ENCODE measurements around the gene RAP1GDS1. TPM values are rescaled to one million over a fixed set of nuclear protein-coding genes. Genes with fewer than 3 reads are reported as not detected.
A peak's percentile ranks its signal among the peaks of the same experiment; 100 is the strongest.

The RAP1GDS1 gene
- total and polyA plus RNA-seq, 2 of the 4 experiments (the other 2 are of a cell fraction): 29.0 to 85.1 TPM

DNA sequence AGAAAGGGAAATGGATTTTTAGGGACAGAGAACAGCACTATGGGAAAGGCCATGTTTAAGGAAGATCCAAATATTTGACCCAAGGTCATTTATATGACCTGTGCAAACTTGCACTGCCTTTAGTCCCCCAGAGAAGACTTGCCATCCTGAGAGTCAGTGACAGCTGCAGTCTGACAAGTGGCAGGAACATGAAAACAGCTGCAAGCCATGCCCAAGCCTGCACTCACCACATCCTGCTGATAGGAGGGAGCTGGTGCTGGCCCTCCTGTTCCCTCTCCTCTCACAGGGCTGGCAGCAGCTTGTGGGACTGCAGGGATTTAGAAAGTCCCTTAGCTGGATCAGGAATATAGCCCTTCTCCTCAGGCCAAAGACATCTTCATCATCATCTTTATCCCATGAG lies 187.7 kb downstream of the RAP1GDS1 start:
- H2BK20ac ChIP-seq (ENCODE audit: low read depth, low read length): no peak overlapping the region
- no peak overlapping the region for H2AFZ ChIP-seq (replicated peaks; ENCODE audit: low read length, poor library complexity)
- TF ChIP-seq MAZ (IDR thresholded peaks at IDR 0.05; ENCODE audit: borderline replicate concordance, low read depth, low read length) (no peak), SMC3 (IDR thresholded peaks at IDR 0.05; ENCODE audit: low read depth, low read length) (no peak), FOS (IDR thresholded peaks at IDR 0.05; ENCODE audit: low read depth, low read length) (no peak)
- TF ChIP-seq, protein P1, sequence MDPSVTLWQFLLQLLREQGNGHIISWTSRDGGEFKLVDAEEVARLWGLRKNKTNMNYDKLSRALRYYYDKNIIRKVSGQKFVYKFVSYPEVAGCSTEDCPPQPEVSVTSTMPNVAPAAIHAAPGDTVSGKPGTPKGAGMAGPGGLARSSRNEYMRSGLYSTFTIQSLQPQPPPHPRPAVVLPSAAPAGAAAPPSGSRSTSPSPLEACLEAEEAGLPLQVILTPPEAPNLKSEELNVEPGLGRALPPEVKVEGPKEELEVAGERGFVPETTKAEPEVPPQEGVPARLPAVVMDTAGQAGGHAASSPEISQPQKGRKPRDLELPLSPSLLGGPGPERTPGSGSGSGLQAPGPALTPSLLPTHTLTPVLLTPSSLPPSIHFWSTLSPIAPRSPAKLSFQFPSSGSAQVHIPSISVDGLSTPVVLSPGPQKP (IDR thresholded peaks at IDR 0.05; ENCODE audit: borderline replicate concordance, low read depth, low read length): no peak
- TF ChIP-seq, protein P2, sequence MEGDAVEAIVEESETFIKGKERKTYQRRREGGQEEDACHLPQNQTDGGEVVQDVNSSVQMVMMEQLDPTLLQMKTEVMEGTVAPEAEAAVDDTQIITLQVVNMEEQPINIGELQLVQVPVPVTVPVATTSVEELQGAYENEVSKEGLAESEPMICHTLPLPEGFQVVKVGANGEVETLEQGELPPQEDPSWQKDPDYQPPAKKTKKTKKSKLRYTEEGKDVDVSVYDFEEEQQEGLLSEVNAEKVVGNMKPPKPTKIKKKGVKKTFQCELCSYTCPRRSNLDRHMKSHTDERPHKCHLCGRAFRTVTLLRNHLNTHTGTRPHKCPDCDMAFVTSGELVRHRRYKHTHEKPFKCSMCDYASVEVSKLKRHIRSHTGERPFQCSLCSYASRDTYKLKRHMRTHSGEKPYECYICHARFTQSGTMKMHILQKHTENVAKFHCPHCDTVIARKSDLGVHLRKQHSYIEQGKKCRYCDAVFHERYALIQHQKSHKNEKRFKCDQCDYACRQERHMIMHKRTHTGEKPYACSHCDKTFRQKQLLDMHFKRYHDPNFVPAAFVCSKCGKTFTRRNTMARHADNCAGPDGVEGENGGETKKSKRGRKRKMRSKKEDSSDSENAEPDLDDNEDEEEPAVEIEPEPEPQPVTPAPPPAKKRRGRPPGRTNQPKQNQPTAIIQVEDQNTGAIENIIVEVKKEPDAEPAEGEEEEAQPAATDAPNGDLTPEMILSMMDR (conservative IDR thresholded peaks at IDR 0.05; ENCODE audit: low read depth, low read length): no peak
- H3K4me1 ChIP-seq (ENCODE audit: control insufficient read depth, insufficient read depth, low read length): peaks cover 3% of the 10 kb centered on the region
- no peaks in the 10 kb centered on the region for H4K20me1 ChIP-seq (ENCODE audit: insufficient read depth, low read length)
- H3K18ac ChIP-seq (ENCODE audit: low read depth, low read length): no peak overlapping the region
- no peak overlapping the region for H3K56ac ChIP-seq (ENCODE audit: extremely low read depth, insufficient read depth, low read length)
- ChIA-PET POLR2A (ENCODE audit: unreplicated experiment) (no interaction called here), CTCF (interaction anchor here (0.6 kb wide), 1 partner anchor 211 kb away, joined by 3 read pairs; no protein-coding TSS in a partner anchor)
- H4K91ac ChIP-seq (ENCODE audit: insufficient read depth, low read depth, low read length): no peak overlapping the region
- H3K9me1 ChIP-seq (ENCODE audit: insufficient read depth, low read length): peaks cover 6% of the 10 kb centered on the region; the same call in 1 of the 2 replicates
- H3K27ac ChIP-seq (ENCODE audit: insufficient read depth, low read length): no peak overlapping the region
- ATAC-seq (ENCODE audit: low read depth) (peak; percentile 40), DNase-seq (no peak)
- in situ Hi-C loops (cut with MboI; ENCODE audit: low sequenced_read_pairs) (no loop called here), dilution Hi-C loops (cut with HindIII; ENCODE audit: low sequenced_read_pairs, unreplicated experiment) (no loop called here), intact Hi-C loops (cut with micrococcal nuclease) (no loop called here)
- no peaks in the 10 kb centered on the region for H3K27me3 ChIP-seq (ENCODE audit: control insufficient read depth, insufficient read depth, low read length)
- no peak overlapping the region for H2AK9ac ChIP-seq (replicated peaks; ENCODE audit: low read depth, low read length, poor library complexity)
- H2BK5ac ChIP-seq (ENCODE audit: low read depth, low read length, poor library complexity, severe bottlenecking): no peak overlapping the region
- no peak overlapping the region for H2BK120ac ChIP-seq (ENCODE audit: low read depth, low read length)
- H3K23ac ChIP-seq (ENCODE audit: low read depth, low read length): no peak overlapping the region
- H3K4me3 ChIP-seq (ENCODE audit: insufficient read depth, low read depth, low read length): no peak overlapping the region
- H3K9ac ChIP-seq (ENCODE audit: low read depth, low read length): no peak overlapping the region
- H2BK15ac ChIP-seq (ENCODE audit: low read depth, low read length): no peak overlapping the region
- peaks cover 2% of the 10 kb centered on the region; the same call in 1 of the 2 replicates for H3K9me3 ChIP-seq (ENCODE audit: control insufficient read depth, insufficient read depth, low read length)
- H3K4me2 ChIP-seq (ENCODE audit: low read depth, low read length): no peak overlapping the region
- H4K5ac ChIP-seq (ENCODE audit: low read depth, low read length): no peak overlapping the region
- no TSS peak for BruUV-seq (replicated peaks)
- no peak overlapping the region for H3K14ac ChIP-seq (replicated peaks; ENCODE audit: low read depth, low read length)
- H2AK5ac ChIP-seq (ENCODE audit: low read depth, low read length): no peak overlapping the region
- H4K8ac ChIP-seq (ENCODE audit: low read depth in 2 of 2, low read length in 2 of 2): no peak overlapping the region
- no peaks in the 10 kb centered on the region for H3K79me1 ChIP-seq (ENCODE audit: low read depth in 1 of 2, low read length in 2 of 2)
- no peak overlapping the region for H3K4ac ChIP-seq (ENCODE audit: low read depth, low read length)
- no peaks in the 10 kb centered on the region; the same call in 1 of the 2 replicates for H3K36me3 ChIP-seq (ENCODE audit: control insufficient read depth, insufficient read depth, low read length)

Measured in IMR-90 (cell line).